HEK293 (cell line): ENCODE measurements around the gene ZC3HAV1L.

Experiments used
- TRIM28 ChIP-seq: IDR thresholded peaks from 2 replicates; pipeline ENCODE4 v1.6.1; 2011; ENCODE audit warnings: low read length, control low read depth, borderline replicate concordance
- ZNF133 ChIP-seq: fragments of 450-650 bp; formaldehyde crosslinking; IDR thresholded peaks from 2 replicates; pipeline ENCODE4 v1.5.1; 2016; ENCODE audit warnings: missing biosample characterization, missing genetic modification characterization
- ZNF2 ChIP-seq: fragments of 450-650 bp; formaldehyde crosslinking; IDR thresholded peaks from 2 replicates; pipeline ENCODE4 v1.5.1; 2016; ENCODE audit warnings: missing biosample characterization, missing genetic modification characterization
- ZNF350 ChIP-seq: fragments of 450-650 bp; formaldehyde crosslinking; IDR thresholded peaks from 2 replicates; pipeline ENCODE4 v1.5.0; 2017; ENCODE audit warnings: missing biosample characterization, mild to moderate bottlenecking, missing genetic modification characterization
- ZNF561 ChIP-seq: fragments of 450-650 bp; IDR thresholded peaks from 2 replicates; pipeline ENCODE4 v1.5.1; 2018; ENCODE audit warnings: missing biosample characterization, missing genetic modification characterization, borderline replicate concordance
- ZNF621 ChIP-seq: fragments of 450-650 bp; formaldehyde crosslinking; IDR thresholded peaks from 2 replicates; pipeline ENCODE4 v1.5.1; 2017; ENCODE audit warnings: missing biosample characterization, missing genetic modification characterization
- ZXDB ChIP-seq: fragments of 450-650 bp; formaldehyde crosslinking; IDR thresholded peaks from 2 replicates; pipeline ENCODE4 v1.5.1; 2016; ENCODE audit warnings: missing biosample characterization, missing genetic modification characterization
- TF ChIP-seq, protein P1 (sequence below): fragments of 450-650 bp; formaldehyde crosslinking; IDR thresholded peaks from 2 replicates; pipeline ENCODE4 v1.5.1; 2016; ENCODE audit warnings: missing biosample characterization, missing genetic modification characterization
- TF ChIP-seq, protein P2 (sequence below): fragments of 450-650 bp; formaldehyde crosslinking; IDR thresholded peaks from 2 replicates; pipeline ENCODE4 v1.5.1; 2017; ENCODE audit warnings: missing biosample characterization, missing genetic modification characterization

DNA sequence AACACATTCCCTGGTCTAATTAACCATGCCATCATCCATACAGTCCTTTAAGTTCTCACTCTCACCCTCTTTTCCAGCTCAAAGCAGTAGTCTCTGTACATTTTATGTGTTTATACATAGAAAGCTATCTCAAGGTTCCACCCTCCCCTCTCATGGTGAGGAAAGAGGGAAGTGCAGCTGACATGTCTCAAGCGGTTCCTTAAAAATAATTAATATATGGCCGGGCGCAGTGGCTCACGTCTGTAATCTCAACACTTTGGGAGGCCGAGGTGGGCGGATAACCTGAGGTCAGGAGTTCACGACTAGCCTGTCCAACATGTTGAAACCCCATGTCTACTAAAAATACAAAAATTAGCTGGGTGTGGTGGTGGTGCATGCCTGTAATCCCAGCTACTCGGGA, 37.0 kb upstream of the ZC3HAV1L start:
- TF ChIP-seq ZXDB (tag by site-specific recombination) = no peak
- no peak for TF ChIP-seq ZNF133 (tag by site-specific recombination)
- TF ChIP-seq ZNF2 (tag by site-specific recombination) = no peak
- TF ChIP-seq, protein P1, sequence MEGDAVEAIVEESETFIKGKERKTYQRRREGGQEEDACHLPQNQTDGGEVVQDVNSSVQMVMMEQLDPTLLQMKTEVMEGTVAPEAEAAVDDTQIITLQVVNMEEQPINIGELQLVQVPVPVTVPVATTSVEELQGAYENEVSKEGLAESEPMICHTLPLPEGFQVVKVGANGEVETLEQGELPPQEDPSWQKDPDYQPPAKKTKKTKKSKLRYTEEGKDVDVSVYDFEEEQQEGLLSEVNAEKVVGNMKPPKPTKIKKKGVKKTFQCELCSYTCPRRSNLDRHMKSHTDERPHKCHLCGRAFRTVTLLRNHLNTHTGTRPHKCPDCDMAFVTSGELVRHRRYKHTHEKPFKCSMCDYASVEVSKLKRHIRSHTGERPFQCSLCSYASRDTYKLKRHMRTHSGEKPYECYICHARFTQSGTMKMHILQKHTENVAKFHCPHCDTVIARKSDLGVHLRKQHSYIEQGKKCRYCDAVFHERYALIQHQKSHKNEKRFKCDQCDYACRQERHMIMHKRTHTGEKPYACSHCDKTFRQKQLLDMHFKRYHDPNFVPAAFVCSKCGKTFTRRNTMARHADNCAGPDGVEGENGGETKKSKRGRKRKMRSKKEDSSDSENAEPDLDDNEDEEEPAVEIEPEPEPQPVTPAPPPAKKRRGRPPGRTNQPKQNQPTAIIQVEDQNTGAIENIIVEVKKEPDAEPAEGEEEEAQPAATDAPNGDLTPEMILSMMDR = no peak
- TF ChIP-seq TRIM28 = no peak
- no peak for TF ChIP-seq ZNF350 (tag by site-specific recombination)
- TF ChIP-seq, protein P2, sequence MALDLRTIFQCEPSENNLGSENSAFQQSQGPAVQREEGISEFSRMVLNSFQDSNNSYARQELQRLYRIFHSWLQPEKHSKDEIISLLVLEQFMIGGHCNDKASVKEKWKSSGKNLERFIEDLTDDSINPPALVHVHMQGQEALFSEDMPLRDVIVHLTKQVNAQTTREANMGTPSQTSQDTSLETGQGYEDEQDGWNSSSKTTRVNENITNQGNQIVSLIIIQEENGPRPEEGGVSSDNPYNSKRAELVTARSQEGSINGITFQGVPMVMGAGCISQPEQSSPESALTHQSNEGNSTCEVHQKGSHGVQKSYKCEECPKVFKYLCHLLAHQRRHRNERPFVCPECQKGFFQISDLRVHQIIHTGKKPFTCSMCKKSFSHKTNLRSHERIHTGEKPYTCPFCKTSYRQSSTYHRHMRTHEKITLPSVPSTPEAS (tag by site-specific recombination) = no peak
- TF ChIP-seq ZNF621 (tag by site-specific recombination) = no peak
- TF ChIP-seq ZNF561 (tag by site-specific recombination) = no peak
